Stomach (tissue), 4 donors: Measurements from ENCODE around the gene ING1.

Experiments
- CTCF ChIP-seq, 7 experiments: fragments of 450-650 bp in 4 of 7; fragments of 200-600 bp in 3 of 7; sonication (generic) in 3 of 7; IDR thresholded peaks; one replicate each; pipeline ENCODE4 v1.5.1; 2016 to 2019; ENCODE audit warnings: antibody characterized with exemption in 7 of 7, control low read depth in 2 of 7, mild to moderate bottlenecking in 1 of 7
- POLR2A ChIP-seq, 4 donors: fragments of 450-650 bp; IDR thresholded peaks; one replicate each; pipeline ENCODE4 v1.6.1; 2016; ENCODE audit warnings: antibody characterized with exemption in 4 of 4, control low read depth in 2 of 4, mild to moderate bottlenecking in 1 of 4, moderate library complexity in 1 of 4

DNA sequence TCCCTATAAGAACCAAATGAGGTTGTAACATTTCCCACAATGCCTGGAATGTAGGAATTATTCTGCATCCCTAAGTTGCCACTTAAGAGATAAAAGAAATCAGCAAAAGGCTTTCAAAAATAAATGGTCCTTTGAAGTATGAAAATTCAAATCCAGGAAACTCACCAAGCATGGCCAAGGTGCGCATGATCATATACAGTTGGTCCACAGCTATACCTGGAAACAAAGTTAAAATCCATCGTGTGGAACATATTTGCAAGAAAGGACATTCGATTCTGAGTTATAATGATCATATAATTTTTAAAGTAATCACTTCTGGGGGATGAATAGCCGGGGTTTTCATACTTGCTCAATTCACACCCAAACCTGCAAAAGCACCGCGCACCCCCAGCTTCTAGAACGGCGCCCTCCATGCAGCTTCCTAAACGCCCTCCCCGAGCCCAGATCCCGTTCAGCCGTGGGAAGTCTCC is 8.1 kb upstream of the ING1 start:
- TF ChIP-seq CTCF (IDR thresholded peaks at IDR 0.05) (no peak), POLR2A (IDR thresholded peaks at IDR 0.05) (no peak)
